Measurements from ENCODE around the gene CDH4. TPM values are rescaled to one million over a fixed set of nuclear protein-coding genes. Genes with fewer than 3 reads are reported as not detected.

CDH4 gene
- total RNA-seq, 1 donor from 2014 or later = 3.2 TPM

GRCh38 chr20:61880706-61881105 lies 628.6 kb downstream of the CDH4 start:
- peaks cover 40% of the 10 kb centered on the region for H3K27me3 Mint-ChIP-seq (ENCODE audit: low read depth, unreplicated experiment)
- H3K27ac Mint-ChIP-seq (ENCODE audit: unreplicated experiment) = no peak overlapping the region
- no peaks in the 10 kb centered on the region for H3K36me3 ChIP-seq (ENCODE audit: insufficient read depth, low read length)
- H3K4me2 ChIP-seq (ENCODE audit: low read length) = no peak overlapping the region
- H3K27me3 ChIP-seq (ENCODE audit: insufficient read depth, low read length) = no peaks in the 10 kb centered on the region
- H3K36me3 Mint-ChIP-seq (ENCODE audit: low read depth, unreplicated experiment) = peaks cover 3% of the 10 kb centered on the region
- H3K27ac ChIP-seq (ENCODE audit: low read depth, low read length) = no peak overlapping the region
- TF ChIP-seq CTCF (IDR thresholded peaks at IDR 0.05; ENCODE audit: insufficient read depth, low read depth, low read length) (no peak), EZH2 (IDR thresholded peaks at IDR 0.05; ENCODE audit: insufficient read depth, low read length) (no peak)
- H3K4me1 ChIP-seq (ENCODE audit: insufficient read depth, low read length) = no peaks in the 10 kb centered on the region
- H4K20me1 ChIP-seq (ENCODE audit: insufficient read depth, low read length) = no peaks in the 10 kb centered on the region
- H3K4me3 ChIP-seq (ENCODE audit: insufficient read depth, low read depth, low read length) = no peak overlapping the region
- no peak overlapping the region for H2AFZ ChIP-seq (ENCODE audit: low read depth, low read length)
- no peaks in the 10 kb centered on the region for H3K9me3 Mint-ChIP-seq (ENCODE audit: unreplicated experiment)
- no peak overlapping the region for H3K4me3 Mint-ChIP-seq (ENCODE audit: unreplicated experiment)
- no peak for DNase-seq (ENCODE audit: low read depth)
- no peak for FAIRE-seq
- H3K9ac ChIP-seq (ENCODE audit: low read length) = no peak overlapping the region
- no peaks in the 10 kb centered on the region for H3K79me2 ChIP-seq (ENCODE audit: insufficient read depth, low read length)
- no peaks in the 10 kb centered on the region for H3K9me3 ChIP-seq (ENCODE audit: insufficient read depth, low read depth, low read length)
- peaks cover 8% of the 10 kb centered on the region for H3K4me1 Mint-ChIP-seq (ENCODE audit: low read depth, unreplicated experiment)

- H4K20me1 ChIP-seq (ENCODE audit: insufficient read depth, low read length) = no peaks in the 10 kb centered on the region
- H3K4me3 Mint-ChIP-seq (ENCODE audit: unreplicated experiment) = no peak overlapping the region
- TF ChIP-seq CTCF (IDR thresholded peaks at IDR 0.05; ENCODE audit: insufficient read depth, low read depth, low read length) (no peak), EZH2 (IDR thresholded peaks at IDR 0.05; ENCODE audit: insufficient read depth, low read length) (no peak)
- H3K9me3 Mint-ChIP-seq (ENCODE audit: unreplicated experiment) = no peaks in the 10 kb centered on the region
- DNase-seq (ENCODE audit: low read depth) (no peak), FAIRE-seq (no peak)
- H3K4me2 ChIP-seq (ENCODE audit: low read length) = no peak overlapping the region
- no peak overlapping the region for H3K9ac ChIP-seq (ENCODE audit: low read length)
- H3K79me2 ChIP-seq (ENCODE audit: insufficient read depth, low read length) = no peaks in the 10 kb centered on the region
- no peak overlapping the region for H3K27ac Mint-ChIP-seq (ENCODE audit: unreplicated experiment)
- no peaks in the 10 kb centered on the region for H3K9me3 ChIP-seq (ENCODE audit: insufficient read depth, low read depth, low read length)
- no peaks in the 10 kb centered on the region for H3K36me3 ChIP-seq (ENCODE audit: insufficient read depth, low read length)
- no peaks in the 10 kb centered on the region for H3K4me1 ChIP-seq (ENCODE audit: insufficient read depth, low read length)
- no peak overlapping the region for H3K27ac ChIP-seq (ENCODE audit: low read depth, low read length)
- no peak overlapping the region for H2AFZ ChIP-seq (ENCODE audit: low read depth, low read length)
- H3K27me3 ChIP-seq (ENCODE audit: insufficient read depth, low read length) = no peaks in the 10 kb centered on the region
- peaks cover 2% of the 10 kb centered on the region for H3K36me3 Mint-ChIP-seq (ENCODE audit: low read depth, unreplicated experiment)
- peaks cover 42% of the 10 kb centered on the region for H3K27me3 Mint-ChIP-seq (ENCODE audit: low read depth, unreplicated experiment)
- no peak overlapping the region for H3K4me3 ChIP-seq (ENCODE audit: insufficient read depth, low read depth, low read length)
- peaks cover 8% of the 10 kb centered on the region for H3K4me1 Mint-ChIP-seq (ENCODE audit: low read depth, unreplicated experiment)
Measured at GRCh38 chr20:61881416-61881815, 629.4 kb downstream of the CDH4 start.

- no peaks in the 10 kb centered on the region for H3K36me3 Mint-ChIP-seq (ENCODE audit: low read depth, unreplicated experiment)
- no peak for FAIRE-seq
- H3K4me2 ChIP-seq (ENCODE audit: low read length) = no peak overlapping the region
- H2AFZ ChIP-seq (ENCODE audit: low read depth, low read length) = no peak overlapping the region
- H4K20me1 ChIP-seq (ENCODE audit: insufficient read depth, low read length) = no peaks in the 10 kb centered on the region
- no peaks in the 10 kb centered on the region for H3K36me3 ChIP-seq (ENCODE audit: insufficient read depth, low read length)
- peaks cover 41% of the 10 kb centered on the region for H3K27me3 Mint-ChIP-seq (ENCODE audit: low read depth, unreplicated experiment)
- H3K27ac Mint-ChIP-seq (ENCODE audit: unreplicated experiment) = no peak overlapping the region
- H3K9ac ChIP-seq (ENCODE audit: low read length) = no peak overlapping the region
- peaks cover 8% of the 10 kb centered on the region for H3K4me1 Mint-ChIP-seq (ENCODE audit: low read depth, unreplicated experiment)
- H3K4me1 ChIP-seq (ENCODE audit: insufficient read depth, low read length) = no peaks in the 10 kb centered on the region
- no peaks in the 10 kb centered on the region for H3K9me3 Mint-ChIP-seq (ENCODE audit: unreplicated experiment)
- no peak overlapping the region for H3K4me3 Mint-ChIP-seq (ENCODE audit: unreplicated experiment)
- no peak overlapping the region for H3K4me3 ChIP-seq (ENCODE audit: insufficient read depth, low read depth, low read length)
- no peak overlapping the region for H3K27ac ChIP-seq (ENCODE audit: low read depth, low read length)
- H3K9me3 ChIP-seq (ENCODE audit: insufficient read depth, low read depth, low read length) = no peaks in the 10 kb centered on the region
- TF ChIP-seq EZH2 (IDR thresholded peaks at IDR 0.05; ENCODE audit: insufficient read depth, low read length) = no peak
- no peak for DNase-seq (ENCODE audit: low read depth)
- no peaks in the 10 kb centered on the region for H3K27me3 ChIP-seq (ENCODE audit: insufficient read depth, low read length)
- no peaks in the 10 kb centered on the region for H3K79me2 ChIP-seq (ENCODE audit: insufficient read depth, low read length)
Measured at GRCh38 chr20:61881861-61882260, 629.8 kb downstream of the CDH4 start.

Measured in astrocyte (in vitro differentiated cells and primary cell).